ENCODE data around the gene NDUFV3.

The NDUFV3 gene

DNA sequence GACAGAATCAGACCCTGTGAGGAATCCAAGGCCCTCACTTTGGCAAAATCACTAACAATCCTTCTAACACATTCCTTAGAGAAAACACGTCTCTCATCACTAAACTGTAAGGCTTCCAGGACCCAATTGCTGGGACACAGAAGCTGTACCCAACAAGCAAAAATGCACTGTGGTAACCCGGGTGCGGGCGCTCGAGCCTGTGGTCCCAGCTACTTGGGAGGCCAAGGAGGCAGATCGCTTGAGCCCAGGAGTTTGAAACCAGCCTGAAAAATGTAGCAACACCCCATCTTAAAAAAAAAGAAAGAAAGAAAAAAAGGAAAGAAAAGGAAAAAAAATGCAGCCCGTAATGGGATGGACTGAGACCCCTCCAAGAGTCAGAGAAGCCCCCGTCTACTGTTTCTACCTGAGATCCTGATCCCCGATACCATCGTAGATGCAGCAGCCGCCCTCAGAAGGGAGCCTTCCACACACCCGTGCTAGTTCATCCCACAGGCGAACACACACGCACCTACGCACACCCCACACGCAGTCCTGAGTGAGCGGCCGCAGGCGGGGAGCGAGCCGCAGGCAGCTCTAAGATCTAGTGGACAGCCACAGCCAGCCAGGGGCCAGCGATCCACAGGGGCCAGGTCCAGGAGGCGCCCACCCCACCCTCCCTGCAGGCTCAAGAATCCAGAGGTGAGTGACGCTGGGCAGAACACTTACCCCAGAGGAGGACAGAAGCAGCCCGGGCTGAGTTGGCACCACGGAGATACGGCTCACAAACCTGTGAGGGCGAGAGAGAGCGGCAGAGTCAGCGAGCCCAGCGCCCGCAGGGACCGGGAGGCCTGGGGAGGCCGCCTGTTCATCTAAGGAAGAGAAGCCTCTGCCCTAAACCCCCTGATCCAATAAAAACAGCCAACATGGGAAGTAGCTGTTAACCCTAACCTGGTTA is 33.9 kb upstream of the NDUFV3 start:
- no peak for TF ChIP-seq CTCF (IDR thresholded peaks at IDR 0.05; ENCODE audit: low read depth, low read length, missing control alignments)
- H3K4me3 ChIP-seq (ENCODE audit: low read depth, low read length): no peak overlapping the region
- in situ Hi-C loops (cut with HindIII; ENCODE audit: low sequenced_read_pairs): no loop called here
- DNase-seq (ENCODE audit: low read depth): no peak

DNA sequence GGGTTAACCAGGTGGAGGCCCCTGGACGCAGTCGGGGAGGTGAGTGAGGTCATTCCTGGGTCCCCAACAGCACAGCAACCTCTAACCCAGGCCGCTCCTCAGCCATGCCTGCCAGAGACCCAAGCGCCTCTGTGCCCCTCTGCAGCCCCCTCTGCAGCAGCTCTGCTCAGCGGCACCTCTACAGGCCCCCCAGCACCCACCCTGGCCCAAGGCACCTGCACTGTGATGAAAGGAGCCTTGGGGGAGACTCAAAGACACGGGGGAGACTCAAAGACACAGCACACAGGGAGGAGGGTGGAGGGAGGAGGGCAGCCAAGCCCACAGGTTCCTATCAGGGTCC is 33.2 kb upstream of the NDUFV3 start:
- TF ChIP-seq CTCF (IDR thresholded peaks at IDR 0.05; ENCODE audit: low read depth, low read length, missing control alignments): no peak

GRCh38 chr21:42860345-42860744 is 32.8 kb upstream of the NDUFV3 start:
- in situ Hi-C loops (cut with HindIII; ENCODE audit: low sequenced_read_pairs): no loop called here
- no peak for TF ChIP-seq CTCF (IDR thresholded peaks at IDR 0.05; ENCODE audit: low read depth, low read length, missing control alignments)

More for the DNA sequence above, 33.2 kb upstream of the NDUFV3 start:
- no peak for DNase-seq (ENCODE audit: low read depth)
- in situ Hi-C loops (cut with HindIII; ENCODE audit: low sequenced_read_pairs): no loop called here
- H3K4me3 ChIP-seq (ENCODE audit: low read depth, low read length): no peak overlapping the region

GRCh38 chr21:42861311-42861847 is 31.7 kb upstream of the NDUFV3 start:
- in situ Hi-C loops (cut with HindIII; ENCODE audit: low sequenced_read_pairs): no loop called here
- no peak for TF ChIP-seq CTCF (IDR thresholded peaks at IDR 0.05; ENCODE audit: low read depth, low read length, missing control alignments)
- DNase-seq (ENCODE audit: low read depth): no peak
- H3K4me3 ChIP-seq (ENCODE audit: low read depth, low read length): no peak overlapping the region

More at GRCh38 chr21:42860345-42860744, 32.8 kb upstream of the NDUFV3 start:
- no peak overlapping the region for H3K4me3 ChIP-seq (ENCODE audit: low read depth, low read length)
- DNase-seq (ENCODE audit: low read depth): no peak

GRCh38 chr21:42861848-42862400 is 31.2 kb upstream of the NDUFV3 start:
- in situ Hi-C loops (cut with HindIII; ENCODE audit: low sequenced_read_pairs): no loop called here
- DNase-seq (ENCODE audit: low read depth): no peak
- TF ChIP-seq CTCF (IDR thresholded peaks at IDR 0.05; ENCODE audit: low read depth, low read length, missing control alignments): no peak
- H3K4me3 ChIP-seq (ENCODE audit: low read depth, low read length): no peak overlapping the region

GRCh38 chr21:42862774-42863503 is 30.2 kb upstream of the NDUFV3 start:
- TF ChIP-seq CTCF (IDR thresholded peaks at IDR 0.05; ENCODE audit: low read depth, low read length, missing control alignments): no peak
- in situ Hi-C loops (cut with HindIII; ENCODE audit: low sequenced_read_pairs): no loop called here
- H3K4me3 ChIP-seq (ENCODE audit: low read depth, low read length): no peak overlapping the region
- DNase-seq (ENCODE audit: low read depth): no peak

Data from astrocyte of the cerebellum (primary cell).